ENCODE measurements around the gene SFXN2.

SFXN2 gene

DNA sequence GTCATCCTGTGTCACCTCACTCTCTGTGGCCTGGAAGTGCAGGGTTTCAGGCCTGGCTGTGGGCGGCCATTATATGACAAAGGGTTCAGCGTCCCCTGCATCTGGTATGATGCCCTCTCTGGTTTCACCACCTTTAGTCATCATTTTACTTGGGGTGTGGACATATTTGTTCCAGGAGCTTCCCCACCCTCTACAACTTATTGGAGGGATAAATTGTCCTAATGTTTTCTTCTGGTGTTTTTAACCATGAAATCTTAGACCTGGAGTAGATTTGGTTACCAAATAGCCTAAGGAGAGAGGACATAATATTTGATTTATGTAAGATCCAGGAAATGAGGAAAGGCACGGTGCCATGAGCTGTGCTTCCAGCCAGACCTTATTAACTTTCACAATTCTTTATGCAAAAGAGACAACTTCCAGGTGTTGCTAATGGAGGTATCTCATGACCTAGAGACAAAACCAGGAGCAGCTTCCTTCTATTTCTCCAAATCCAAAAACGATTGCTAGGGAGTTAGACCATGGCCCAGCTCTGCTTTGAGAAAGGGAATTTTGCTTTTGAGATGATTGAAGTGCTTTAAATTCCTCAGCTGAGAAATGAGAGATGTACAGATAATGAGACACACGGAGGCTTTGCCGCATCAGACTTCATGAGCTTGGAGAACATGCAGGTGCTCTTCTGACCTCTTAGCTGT lies 50.2 kb downstream of the SFXN2 start:
- FAIRE-seq (no peak), DNase-seq (ENCODE audit: insufficient read length, low spot score) (no peak)
- TF ChIP-seq, protein P1, sequence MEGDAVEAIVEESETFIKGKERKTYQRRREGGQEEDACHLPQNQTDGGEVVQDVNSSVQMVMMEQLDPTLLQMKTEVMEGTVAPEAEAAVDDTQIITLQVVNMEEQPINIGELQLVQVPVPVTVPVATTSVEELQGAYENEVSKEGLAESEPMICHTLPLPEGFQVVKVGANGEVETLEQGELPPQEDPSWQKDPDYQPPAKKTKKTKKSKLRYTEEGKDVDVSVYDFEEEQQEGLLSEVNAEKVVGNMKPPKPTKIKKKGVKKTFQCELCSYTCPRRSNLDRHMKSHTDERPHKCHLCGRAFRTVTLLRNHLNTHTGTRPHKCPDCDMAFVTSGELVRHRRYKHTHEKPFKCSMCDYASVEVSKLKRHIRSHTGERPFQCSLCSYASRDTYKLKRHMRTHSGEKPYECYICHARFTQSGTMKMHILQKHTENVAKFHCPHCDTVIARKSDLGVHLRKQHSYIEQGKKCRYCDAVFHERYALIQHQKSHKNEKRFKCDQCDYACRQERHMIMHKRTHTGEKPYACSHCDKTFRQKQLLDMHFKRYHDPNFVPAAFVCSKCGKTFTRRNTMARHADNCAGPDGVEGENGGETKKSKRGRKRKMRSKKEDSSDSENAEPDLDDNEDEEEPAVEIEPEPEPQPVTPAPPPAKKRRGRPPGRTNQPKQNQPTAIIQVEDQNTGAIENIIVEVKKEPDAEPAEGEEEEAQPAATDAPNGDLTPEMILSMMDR (IDR thresholded peaks at IDR 0.05; ENCODE audit: insufficient read depth, missing control alignments): no peak

DNA sequence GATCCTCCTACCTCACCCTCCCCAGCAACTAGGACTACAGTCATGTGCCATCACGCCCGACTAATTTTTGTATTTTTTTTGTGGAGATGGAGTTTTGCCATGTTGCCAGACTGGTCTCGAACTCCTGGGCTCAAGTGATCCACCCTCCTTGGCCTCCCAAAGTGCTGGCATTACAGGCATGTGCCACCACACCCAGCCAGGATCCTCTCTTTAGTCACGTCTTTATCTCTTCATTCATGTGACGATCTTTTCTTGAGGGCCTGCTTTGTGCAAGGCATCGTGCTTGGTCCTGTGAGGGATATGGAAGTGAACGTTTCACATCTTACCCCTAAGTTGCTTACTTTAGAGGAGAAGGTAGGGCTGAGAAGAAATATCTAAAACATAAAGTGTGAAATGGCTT lies 50.9 kb downstream of the SFXN2 start:
- no peak for DNase-seq (ENCODE audit: insufficient read length, low spot score)
- no peak for FAIRE-seq
- TF ChIP-seq, protein P1 (IDR thresholded peaks at IDR 0.05; ENCODE audit: insufficient read depth, missing control alignments): no peak

DNA sequence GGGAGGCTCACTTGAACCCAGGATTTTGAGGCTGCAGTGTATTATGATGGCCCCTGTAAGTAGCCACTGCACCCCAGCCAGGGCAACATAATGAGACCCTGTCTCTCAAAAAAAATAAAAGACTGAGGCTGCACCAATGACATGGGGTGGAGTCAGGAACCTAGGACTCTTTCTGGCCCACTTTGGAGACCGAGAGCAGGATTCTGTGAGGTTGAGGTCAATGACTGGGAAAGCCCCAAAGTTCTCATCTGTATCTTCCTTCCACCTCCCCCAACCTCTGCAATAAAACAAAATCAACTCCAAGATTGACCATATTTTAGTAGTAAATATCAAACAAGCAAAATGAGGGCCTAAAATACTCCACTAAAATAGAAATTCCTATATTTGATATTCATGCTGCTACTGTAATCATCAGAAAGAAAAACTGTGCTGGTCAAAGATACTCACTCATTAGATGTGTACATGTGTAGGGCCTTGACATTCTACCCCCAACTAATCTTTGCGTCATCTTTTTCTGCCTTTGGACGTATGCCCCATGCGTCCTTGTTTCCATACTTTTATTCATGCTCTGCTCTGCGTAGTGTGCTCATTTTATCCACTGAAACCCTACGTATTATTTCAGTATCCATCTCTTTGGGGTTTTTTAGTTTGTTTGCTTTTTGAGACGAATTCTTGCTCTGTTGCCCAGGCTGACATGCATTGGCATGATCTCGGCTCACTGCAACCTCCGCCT lies 53.2 kb downstream of the SFXN2 start:
- FAIRE-seq: no peak
- TF ChIP-seq, protein P1 (IDR thresholded peaks at IDR 0.05; ENCODE audit: insufficient read depth, missing control alignments): no peak
- no peak for DNase-seq (ENCODE audit: insufficient read length, low spot score)

DNA sequence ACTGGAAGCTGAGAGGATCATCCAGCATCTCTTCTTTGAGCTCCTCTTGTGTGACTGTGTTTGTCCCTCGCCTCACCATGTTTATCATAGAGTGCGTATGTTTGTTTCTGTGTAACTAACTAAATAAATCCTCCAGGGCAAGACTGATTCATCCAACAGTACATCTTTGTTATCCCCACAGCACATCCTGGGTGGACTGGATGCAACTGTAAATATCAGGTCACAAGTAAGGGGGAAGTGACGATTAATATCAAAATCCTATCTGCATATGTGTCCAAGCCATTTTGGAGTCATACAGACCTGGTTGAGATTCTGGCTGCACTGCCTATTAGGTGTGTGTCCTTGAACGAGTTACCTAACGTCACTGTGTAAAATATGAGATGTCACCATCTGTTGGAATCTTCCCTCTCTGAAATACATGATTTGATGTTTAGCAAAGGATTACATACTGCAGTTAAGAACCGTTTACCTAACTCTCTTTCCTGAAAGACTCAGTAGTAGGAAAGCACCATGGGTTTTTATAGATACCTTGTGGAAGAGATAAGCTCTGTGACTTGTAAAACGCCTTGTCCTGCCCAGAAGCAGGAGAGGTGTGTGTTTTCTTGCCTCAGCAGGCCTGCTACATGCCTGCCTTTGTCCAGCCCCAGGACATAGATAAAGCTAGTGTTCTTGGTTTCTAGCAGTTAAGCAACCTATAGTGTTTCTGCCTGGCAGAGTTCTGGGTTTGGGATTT lies 55.1 kb downstream of the SFXN2 start:
- FAIRE-seq: no peak
- no peak for DNase-seq (ENCODE audit: insufficient read length, low spot score)
- TF ChIP-seq, protein P1 (IDR thresholded peaks at IDR 0.05; ENCODE audit: insufficient read depth, missing control alignments): no peak

DNA sequence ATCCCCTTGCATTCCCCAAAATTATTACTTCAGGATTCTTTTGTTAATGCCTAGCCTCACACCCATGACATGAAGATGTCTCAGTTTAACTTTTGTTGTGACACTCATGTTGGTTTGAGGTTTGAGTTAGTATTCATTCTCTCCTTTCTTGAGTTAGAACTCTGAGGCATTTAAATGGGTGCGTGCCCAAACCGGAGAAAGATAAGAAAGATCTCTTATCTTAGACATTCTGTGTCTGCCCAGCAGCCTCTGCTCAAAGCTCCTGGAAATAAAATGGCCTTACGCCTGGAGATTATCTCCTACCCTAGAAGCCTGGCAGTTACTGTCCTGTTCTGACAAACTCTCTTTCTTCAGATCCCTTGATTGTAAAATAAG lies 55.7 kb downstream of the SFXN2 start:
- no peak for DNase-seq (ENCODE audit: insufficient read length, low spot score)
- no peak for FAIRE-seq

DNA sequence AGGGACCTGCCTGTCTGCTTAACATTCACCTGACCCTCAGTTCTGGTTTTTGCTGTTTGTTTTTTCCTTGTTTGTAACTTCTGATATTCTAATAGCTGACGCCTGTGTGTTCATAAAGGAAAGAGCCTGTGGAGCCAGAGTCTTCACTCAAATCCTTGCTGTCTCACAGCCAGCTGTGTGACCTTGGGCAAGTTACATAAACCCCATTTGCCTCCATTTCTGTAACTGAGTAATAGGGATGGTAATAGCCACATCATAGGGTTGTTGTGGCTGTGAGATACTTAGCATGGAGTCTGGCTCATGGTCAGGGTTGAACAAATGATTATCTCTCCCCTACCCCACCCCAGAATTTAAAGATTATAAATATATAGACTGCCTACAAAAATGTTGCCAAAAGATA lies 56.4 kb downstream of the SFXN2 start:
- no peak for DNase-seq (ENCODE audit: insufficient read length, low spot score)
- TF ChIP-seq, protein P1 (IDR thresholded peaks at IDR 0.05; ENCODE audit: insufficient read depth, missing control alignments): no peak
- no peak for FAIRE-seq

More for the DNA sequence above, 55.7 kb downstream of the SFXN2 start:
- TF ChIP-seq, protein P1 (IDR thresholded peaks at IDR 0.05; ENCODE audit: insufficient read depth, missing control alignments): no peak
